Adipose tissue (tissue), 3 donors: ENCODE results near the gene PPL. TPM values are rescaled to one million over a fixed set of nuclear protein-coding genes. Genes with fewer than 3 reads are reported as not detected.
"Not testable (repeated sequence)": the region's sequence is repeated elsewhere in the genome, so short reads cannot be mapped to it uniquely, and the experiment has no call there.

ENCODE experiments used
- H3K27ac ChIP-seq: one replicate; pipeline ENCODE4 v1.5.1; 2013; ENCODE audit warnings: low read depth, low read length
- WGBS, 3 donors: extraction: QIAGEN DNeasy Blood & Tissue Kit; methylation state at CpG; one replicate each; pipeline ENCODE4 v1.1.7; 2013; 5-methylcytosine and 5-hydroxymethylcytosine counted together
- polyA plus RNA-seq, 3 donors: library from polyadenylated mRNA; stranded (reverse); fragments of 200-250 nt; gene quantifications; one replicate each; pipeline ENCODE4 v1.2.3, GENCODE V29; 2013
- donor health status: healthy with polysubstance abuse.
- donor health status: Bipolar disorder and iron deficiency.
- donor health status: healthy.

PPL gene
- polyA plus RNA-seq, 3 donors = 8.1 to 44.6 (median 9.9) TPM

GRCh38 chr16:4960579-4960978 lies 23.6 kb upstream of the PPL start:
- WGBS, 3 donors = 74 to 76% (median 75%) methylated on average over 6 of the region's 6 CpGs
- no peak overlapping the region for H3K27ac ChIP-seq

GRCh38 chr16:4958510-4959438 lies 21.8 kb upstream of the PPL start:
- H3K27ac ChIP-seq = no peak overlapping the region
- 36 to 41% (median 41%) methylated on average over 29 of the region's 29 CpGs for WGBS, 3 donors

DNA sequence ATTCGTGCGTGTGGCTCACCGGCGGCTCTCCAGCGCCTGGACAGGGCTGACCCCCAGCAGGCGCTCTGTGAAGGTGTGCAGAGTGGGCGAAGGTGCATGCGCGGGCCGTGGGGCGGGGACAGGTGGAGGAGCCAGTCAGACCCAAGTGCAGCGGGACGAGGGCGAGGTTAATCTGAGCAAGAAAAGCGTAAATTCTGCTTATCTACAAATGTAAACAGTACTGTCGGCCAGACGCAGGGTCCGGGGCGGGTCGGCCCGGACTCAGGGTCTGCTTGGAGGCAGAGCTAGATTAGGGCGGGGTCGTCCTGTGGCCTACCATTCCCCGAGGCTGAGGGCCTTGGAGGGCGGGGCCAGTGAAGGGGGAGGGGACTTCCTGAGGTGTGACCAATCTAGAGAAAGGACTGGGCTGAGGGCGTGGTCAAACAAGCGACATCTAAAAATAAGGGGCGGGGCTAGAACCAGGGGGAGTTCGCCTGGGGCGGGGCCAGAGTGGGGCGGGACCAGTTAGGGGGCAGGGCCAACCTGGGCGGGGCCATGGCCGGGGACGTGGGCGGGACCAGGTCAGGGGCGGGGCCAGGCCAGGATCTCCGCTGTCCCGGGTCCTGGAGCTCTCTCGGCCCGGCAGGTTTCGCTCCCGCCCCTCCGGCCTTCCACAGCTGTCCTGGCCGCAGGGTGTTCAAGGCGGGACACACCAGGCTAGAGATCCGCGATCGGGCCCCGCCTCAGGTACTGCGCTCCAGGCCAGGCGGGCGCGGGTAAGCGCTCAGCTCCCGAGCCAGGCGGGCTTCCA lies 21.0 kb upstream of the PPL start, which contains the start of gene SEC14L5:
Gene SEC14L5, plus strand, starts transcription at position 611 of the 790 bp plus-strand sequence. CDS start 994 bp downstream, outside the sequence.
- H3K27ac ChIP-seq = no peak within 1 kb of the TSS
- 0 to 1% (median 1%) methylated on average over 50 to 56 of the region's 56 CpGs for WGBS, 3 donors

DNA sequence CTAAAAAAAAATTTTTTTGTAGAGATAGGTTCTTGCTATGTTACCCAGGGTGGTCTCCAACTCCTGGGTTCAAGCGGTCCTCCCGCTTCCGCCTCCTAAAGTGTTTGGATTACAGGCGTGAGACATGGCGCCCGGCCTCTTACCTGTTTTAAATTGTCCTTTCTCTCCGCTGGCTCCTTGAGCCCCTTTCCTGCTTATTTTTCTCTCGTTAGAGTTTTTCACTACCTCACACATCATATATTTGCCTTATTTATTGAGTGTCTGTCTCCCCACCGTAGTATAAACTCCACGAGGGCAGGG lies 20.4 kb upstream of the PPL start:
- 8 to 27% (median 15%) methylated on average over 10 of the region's 10 CpGs for WGBS, 3 donors
- H3K27ac ChIP-seq = no peak overlapping the region

DNA sequence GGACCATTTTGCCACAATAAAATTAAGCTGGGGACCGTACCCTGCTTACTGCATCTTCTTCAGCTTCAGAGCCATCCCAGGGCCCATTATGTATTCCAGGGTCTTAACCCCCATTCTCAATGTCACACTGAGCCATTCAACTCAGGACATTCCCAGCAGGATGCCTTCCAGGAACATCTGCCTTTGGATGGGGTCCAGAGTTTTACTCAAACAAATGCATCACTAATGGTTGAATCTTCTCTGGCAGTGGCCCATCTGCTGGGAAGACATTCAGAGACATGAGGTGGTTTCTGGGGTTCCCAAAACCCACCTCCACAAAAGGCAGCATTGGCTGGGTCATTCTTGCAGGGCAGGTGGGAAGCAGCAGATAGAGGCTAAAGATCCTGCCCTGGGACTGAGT lies 17.8 kb upstream of the PPL start:
- WGBS, 3 donors = 90 to 91% (median 90%) methylated on average over 1 of the region's 1 CpG
- no peak overlapping the region for H3K27ac ChIP-seq

DNA sequence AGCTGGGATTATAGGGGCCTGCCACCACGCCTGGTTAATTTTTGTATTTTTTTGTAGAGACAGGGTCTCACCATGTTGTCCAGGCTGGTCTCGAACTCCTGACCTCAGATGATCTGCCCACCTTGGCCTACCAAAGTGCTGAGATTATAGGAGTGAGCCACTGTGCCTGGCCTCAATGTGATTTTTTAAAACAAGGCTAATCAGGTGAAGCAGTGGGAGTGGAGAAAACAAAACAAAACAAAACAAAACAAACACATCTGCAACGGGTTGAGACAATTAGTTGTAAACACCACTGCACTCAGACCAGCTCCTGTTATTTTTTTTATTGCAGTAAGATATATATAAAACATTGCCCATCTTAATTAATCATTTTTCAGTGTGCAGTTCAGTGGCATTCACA lies 14.6 kb upstream of the PPL start:
- 68 to 75% (median 73%) methylated on average over 3 of the region's 3 CpGs for WGBS, 3 donors
- not testable (repeated sequence) for H3K27ac ChIP-seq

DNA sequence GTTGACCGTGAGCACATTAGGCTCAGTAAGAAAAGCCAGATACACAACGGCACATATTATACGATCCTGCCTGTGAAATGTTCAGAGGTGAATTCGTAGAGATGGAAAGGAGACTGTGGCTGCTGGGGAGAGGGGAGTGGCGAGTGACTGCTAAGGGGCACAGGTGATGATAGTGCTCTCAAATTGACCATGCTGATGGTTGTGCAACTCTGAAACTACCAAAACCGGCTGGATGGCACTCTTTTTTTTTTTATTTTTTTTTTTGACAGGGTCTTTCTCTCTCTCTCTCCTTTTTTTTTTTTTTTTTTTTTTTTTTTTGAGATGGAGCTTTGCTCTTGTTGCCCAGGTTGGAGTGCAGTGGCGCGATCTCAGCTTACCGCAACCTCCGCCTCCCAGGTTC lies 13.0 kb upstream of the PPL start:
- 72 to 77% (median 72%) methylated on average over 10 of the region's 10 CpGs for WGBS, 3 donors

GRCh38 chr16:4948903-4949766 lies 12.2 kb upstream of the PPL start:
- WGBS, 3 donors = 65 to 74% (median 69%) methylated on average over 16 of the region's 16 CpGs
- H3K27ac ChIP-seq = no peak overlapping the region

More for the DNA sequence above, 13.0 kb upstream of the PPL start:
- H3K27ac ChIP-seq = no peak overlapping the region

- peak overlapping the region; percentile 23 for H3K27ac ChIP-seq
- 43 to 76% (median 44%) methylated on average over 16 of the region's 16 CpGs for WGBS, 3 donors
Observed at GRCh38 chr16:4947722-4948503, 11.0 kb upstream of the PPL start.

- H3K27ac ChIP-seq = no peak overlapping the region
Observed at GRCh38 chr16:4946917-4947316, 10.0 kb upstream of the PPL start.

GRCh38 chr16:4945560-4946502 lies 8.9 kb upstream of the PPL start:
- no peak overlapping the region for H3K27ac ChIP-seq
- 49 to 54% (median 50%) methylated on average over 11 of the region's 11 CpGs for WGBS, 3 donors

GRCh38 chr16:4944333-4945281 lies 7.7 kb upstream of the PPL start:
- H3K27ac ChIP-seq = peak overlapping the region; percentile 19
- WGBS, 3 donors = 25 to 34% (median 27%) methylated on average over 20 of the region's 20 CpGs

- WGBS, 3 donors = 65 to 75% (median 70%) methylated on average over 9 of the region's 9 CpGs
- H3K27ac ChIP-seq = no peak overlapping the region
Observed at GRCh38 chr16:4942481-4942880, 5.5 kb upstream of the PPL start.

DNA sequence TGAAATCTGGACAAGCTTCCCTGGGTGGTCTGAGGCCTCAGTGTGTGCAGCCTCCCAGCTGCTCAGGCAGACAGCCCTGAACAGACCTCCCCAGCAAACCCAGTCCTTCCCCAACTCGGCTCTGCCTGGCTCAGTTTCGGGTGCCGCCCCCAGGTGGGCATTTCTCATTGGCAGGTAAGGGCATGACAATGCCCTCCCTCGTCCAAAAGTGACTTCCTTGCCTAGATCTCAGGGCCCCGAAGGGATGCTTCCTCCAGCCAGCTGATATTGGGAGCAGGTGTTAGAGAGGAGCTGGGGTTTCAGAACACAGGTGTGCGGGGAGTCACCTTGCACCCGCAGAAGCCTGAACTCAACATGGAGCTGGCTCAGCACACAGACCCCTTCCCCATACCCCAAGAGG lies 3.8 kb upstream of the PPL start:
- 46 to 61% (median 59%) methylated on average over 7 of the region's 7 CpGs for WGBS, 3 donors
- no peak overlapping the region for H3K27ac ChIP-seq

DNA sequence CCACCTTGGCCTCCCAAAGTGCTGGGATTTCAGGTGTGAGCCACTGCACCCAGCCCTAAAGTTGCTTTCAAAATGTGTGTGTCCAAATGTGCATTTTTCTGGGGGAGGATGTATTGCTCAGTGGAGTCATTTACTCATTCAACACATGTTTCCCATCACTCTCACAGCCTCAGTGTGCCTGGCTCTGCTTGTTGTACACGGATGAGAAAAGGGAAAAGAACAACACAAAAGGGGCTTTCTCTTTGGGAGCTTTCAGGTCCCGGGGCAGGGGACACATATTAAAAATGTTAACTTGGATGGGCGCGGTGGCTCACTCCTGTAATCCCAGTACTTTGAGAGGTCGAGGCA lies 1.7 kb upstream of the PPL start:
- H3K27ac ChIP-seq = no peak overlapping the region
- 76 to 82% (median 77%) methylated on average over 5 of the region's 5 CpGs for WGBS, 3 donors
